ENCODE results near the gene CHRNA7.
"Not testable (repeated sequence)": the region's sequence is repeated elsewhere in the genome, so short reads cannot be mapped to it uniquely, and the experiment has no call there.

The CHRNA7 gene

DNA sequence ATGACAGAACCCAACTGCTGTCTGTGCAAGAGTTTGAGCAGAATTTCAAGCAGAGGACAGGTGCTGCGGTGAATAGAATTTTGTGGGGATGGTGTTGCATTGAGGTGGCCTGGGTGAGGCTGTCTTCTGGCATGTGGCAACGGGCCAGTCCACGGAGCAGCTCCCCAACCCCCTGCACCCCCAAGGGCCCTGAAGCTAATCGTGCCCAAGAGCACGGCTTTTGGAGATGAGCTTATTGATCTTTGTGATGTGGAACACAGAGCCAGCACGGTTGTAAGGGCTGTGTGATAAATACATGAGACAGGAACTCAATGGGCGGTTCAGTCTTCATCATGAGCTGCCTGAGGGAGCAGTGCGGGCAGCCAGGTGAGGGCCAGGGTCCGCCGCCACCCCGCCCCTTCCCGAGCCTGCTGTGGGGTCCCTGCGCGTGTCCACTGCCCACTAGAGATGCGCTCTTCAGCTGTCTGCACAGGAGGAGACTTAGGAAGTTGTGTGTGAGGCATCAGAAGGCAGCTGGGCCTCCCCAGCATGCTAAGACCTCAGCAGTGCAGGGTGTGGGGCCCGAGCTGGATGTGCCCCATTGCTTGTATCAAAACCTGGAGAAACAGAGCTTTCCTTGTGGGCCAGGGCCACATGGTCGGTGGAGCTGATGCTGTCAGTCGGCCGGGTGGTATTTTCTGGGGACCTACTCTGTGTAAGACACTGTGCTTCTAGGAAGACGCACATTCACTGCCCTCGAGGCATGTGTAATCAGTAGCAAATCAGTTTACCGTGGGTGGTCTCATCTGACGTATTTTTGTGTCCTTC lies 90.5 kb downstream of the CHRNA7 start:
- no peak for DNase-seq

GRCh38 chr15:32121384-32121695 lies 91.0 kb downstream of the CHRNA7 start:
- no peak for DNase-seq

DNA sequence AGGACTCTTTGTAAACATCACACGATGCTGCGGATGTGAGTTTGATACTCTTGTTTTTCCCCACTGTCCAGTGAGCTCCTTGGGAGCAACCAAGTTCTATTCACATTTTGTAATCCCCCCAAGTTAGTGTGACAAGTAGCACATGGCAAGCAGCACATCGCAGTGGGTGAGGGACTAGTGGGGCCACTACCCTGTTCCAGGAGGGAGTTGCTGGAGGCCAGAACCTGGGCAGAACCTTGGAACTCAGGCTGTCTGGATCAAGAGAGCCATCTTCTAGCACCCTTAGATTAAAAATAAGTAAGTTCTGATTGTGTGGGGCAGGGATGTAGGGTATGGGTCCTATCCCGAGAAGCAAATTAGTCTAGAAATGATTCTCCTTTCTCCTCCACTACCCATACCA lies 91.7 kb downstream of the CHRNA7 start:
- DNase-seq, result no peak

DNA sequence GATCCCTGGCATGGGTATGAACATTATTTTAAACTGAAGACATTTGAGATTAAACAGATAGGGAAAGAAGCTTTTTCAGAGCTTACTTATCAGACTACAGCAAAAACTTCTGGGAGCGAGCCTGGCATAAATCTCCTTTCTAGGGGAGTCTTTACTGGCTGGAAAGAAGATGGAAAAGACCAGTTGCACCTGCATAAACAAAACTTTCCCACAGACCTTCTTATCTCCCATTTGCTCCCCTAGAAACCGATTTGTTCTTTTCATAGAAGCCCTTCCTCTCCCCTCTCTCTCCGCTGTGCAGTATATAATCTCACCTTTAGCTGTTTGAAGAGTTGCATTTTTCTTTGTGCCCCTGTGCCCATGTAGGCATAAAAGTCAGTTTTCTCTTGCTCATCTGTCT lies 93.2 kb downstream of the CHRNA7 start:
- no peak for DNase-seq

- DNase-seq, result no peak
These were observed 94.4 kb downstream of the CHRNA7 start for GRCh38 chr15:32124726-32125125.

DNA sequence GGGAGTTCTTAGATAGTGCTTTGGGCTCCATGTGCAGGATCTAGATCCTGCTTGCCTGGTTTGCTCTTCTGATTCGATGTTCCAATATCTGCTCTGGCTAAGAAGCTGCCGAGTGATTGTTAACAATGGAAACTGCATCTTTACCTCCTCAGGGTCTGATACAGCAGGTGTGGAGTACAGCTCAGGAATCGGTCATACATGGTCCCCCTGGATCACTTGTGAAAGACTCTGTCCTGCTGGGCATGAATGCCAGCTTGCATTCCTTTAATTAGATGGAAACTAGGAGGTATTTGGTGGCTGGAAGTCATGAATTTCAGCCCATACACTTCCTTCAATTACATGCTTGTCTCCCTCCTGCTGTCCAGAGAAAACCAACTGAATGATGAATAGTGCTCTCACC lies 95.3 kb downstream of the CHRNA7 start:
- no peak for DNase-seq

GRCh38 chr15:32129815-32130214 lies 99.5 kb downstream of the CHRNA7 start:
- DNase-seq, result no peak

GRCh38 chr15:32130823-32131222 lies 100.5 kb downstream of the CHRNA7 start:
- no peak for DNase-seq

DNA sequence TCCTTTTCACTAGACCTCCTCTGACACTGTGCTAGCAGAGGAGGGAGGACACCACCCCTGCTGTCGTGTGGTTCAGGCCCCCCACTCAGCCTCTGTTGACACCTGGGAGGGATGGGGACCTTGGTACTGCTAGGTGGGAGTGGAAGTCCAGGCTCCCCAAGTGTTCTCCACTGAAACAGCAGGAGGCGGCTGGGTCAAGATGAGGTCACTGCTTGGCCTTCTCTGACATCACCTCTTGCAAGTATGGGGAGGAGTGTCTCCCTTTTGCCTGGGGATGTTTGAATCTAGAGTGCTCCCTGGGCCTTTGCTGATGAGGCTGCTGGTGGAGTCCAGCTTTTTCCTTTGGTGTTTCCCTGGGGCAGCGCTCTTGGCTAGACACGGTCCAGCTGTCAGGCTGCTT lies 101.5 kb downstream of the CHRNA7 start:
- no peak for DNase-seq

DNA sequence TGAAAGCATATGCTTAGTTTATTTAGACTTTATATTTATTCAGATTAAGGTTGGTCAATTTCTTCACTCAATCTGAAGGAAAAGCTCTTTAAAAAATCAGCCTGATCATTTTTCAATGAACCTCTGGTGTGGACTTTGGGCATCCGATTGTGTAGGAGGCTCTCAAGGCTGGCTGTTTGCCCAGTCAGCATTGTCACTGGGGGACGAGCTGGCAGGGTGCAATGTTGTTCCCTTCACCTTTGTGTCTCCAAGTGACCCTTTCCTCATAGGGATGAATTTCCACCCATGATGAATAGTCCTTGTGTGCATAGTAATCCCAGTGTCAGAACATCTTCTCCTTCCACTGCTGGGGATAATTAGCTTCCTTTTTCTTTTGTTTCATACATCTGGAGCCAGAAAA lies 102.5 kb downstream of the CHRNA7 start:
- no peak for DNase-seq

DNA sequence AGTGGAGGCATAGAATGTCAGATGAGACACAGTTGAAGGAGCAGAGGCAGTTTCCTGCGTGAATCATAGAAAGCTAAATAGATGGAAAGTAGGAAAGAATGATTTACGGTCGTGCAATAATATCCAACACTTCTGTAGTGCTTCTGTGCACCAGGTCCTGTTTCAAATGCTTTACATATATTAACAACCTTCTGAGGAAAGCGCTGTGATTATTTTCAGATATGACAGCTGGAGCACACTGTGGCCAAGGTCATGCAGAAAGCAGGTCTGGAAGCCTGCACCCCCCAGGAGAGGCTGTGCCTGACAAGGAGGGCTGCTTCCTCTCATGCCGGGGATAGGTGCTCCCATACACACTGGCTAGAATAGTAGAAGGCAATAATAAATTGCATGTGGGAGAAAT lies 104.5 kb downstream of the CHRNA7 start:
- no peak for DNase-seq

DNA sequence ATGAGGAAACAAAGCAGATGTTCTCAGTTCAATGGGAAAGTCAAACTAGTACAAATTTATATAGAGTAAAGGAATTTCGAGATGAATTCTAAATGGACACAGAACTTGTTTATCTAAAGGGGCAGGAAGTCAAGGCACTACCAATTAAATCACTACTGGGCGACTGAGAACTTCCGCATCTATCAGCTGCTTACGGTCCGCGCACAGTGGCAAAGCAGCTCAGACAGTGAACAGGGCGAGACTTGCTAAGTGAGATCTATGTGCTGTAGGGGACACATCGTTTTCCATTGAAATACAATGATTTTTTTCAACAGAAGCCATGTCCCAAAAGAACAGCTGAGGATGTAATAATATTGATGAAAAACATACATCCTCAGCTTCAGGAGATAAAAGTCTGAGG lies 105.0 kb downstream of the CHRNA7 start:
- DNase-seq, result no peak

GRCh38 chr15:32145512-32145911 lies 115.2 kb downstream of the CHRNA7 start:
- not testable (repeated sequence) for DNase-seq

DNA sequence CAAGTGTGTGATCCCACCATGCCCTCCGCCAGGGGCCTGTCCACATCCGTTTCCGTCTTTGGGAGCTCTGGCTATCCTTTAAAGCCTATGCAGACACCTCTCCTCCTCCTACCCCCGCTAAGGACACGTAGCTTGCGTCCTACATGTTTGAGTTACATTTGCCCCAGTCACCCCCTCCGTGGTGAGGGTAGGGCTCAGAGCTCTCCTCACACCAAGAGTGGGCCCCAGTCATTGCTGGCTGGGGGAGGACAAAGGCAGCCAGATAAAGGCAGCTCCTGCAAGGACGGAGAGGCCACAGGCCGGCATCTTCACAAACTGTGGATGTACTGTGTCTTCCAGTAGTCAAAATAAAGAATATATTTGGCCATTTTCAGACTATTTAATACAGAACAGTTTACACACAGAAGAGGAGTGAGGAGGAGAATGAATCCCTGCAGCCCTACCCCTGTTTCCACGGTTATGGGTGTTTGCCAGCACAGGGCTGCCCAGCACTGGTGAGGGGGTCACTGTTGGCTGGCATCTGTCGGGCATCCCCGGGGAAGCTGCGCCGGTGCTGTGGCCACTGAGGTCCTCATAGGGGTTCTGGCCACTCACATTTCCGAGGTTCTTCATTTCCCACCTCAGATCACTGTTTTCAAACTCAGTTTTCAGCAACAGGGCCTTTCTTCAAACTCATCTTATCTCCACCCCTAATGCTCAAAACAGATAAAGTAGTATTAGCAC lies 118.7 kb downstream of the CHRNA7 start:
- no peak for DNase-seq

- no peak for DNase-seq
These were observed 122.3 kb downstream of the CHRNA7 start for GRCh38 chr15:32152574-32152973.

- DNase-seq, result not testable (repeated sequence)
These were observed 123.7 kb downstream of the CHRNA7 start for GRCh38 chr15:32153868-32154623.

DNA sequence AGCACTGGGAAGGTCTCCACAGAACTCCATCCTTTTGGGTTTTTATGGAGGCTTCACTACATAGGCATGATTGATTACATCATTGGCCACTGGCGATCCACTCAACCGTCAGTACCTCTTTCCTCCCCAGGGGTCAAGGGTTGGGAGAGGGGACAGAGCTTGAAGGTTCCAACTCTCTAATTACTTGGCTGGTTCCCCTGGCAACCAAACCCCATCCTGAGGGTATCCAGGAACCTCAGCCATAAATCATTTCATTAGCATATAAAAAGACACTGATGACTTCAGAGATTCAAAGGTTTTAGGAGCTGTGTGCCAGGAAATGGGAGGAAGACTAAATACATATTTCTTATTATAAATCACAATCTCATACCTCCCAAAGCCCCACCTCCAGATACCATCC lies 131.8 kb downstream of the CHRNA7 start:
- DNase-seq, result not testable (repeated sequence)

DNA sequence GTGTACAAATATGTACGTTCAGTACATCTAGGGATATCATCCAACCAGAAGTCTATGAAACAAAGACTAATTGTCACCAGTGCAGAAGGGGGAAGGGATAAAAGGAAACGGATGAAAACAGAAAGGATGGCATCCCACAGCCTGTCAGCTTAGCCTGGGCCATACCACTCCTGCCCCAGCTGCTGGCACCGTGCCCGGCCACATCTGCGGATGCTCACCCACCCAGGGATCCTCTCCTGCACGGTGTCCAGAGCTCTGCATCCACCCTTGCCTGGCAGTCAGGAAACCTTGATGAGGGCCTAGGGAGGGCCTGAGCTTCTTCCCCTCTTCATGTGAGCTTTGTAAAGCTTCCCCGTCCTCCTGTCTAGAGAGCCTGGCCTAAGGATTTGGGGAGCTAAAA lies 133.8 kb downstream of the CHRNA7 start:
- not testable (repeated sequence) for DNase-seq

- DNase-seq, result not testable (repeated sequence)
These were observed 134.4 kb downstream of the CHRNA7 start for GRCh38 chr15:32164747-32165146.

DNA sequence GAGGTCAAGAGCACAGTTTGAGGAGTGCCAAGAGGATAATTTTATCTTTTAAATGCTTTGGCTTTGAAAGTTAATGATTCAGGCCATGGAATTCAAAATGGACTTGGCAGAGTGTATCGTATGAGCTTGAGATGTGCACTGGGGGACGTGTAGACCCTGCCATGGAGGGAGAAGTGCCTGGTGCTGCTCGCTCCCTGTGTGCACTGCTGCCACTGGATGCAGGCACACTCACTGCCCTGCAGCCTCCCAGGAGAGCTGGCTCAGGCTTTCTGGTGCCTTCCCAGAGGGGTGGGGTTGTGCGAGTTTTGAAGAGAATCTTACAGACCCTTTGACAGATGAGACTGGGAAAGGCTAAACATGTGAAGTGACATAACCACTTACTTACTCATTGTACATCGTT lies 135.5 kb downstream of the CHRNA7 start:
- DNase-seq, result not testable (repeated sequence)

DNA sequence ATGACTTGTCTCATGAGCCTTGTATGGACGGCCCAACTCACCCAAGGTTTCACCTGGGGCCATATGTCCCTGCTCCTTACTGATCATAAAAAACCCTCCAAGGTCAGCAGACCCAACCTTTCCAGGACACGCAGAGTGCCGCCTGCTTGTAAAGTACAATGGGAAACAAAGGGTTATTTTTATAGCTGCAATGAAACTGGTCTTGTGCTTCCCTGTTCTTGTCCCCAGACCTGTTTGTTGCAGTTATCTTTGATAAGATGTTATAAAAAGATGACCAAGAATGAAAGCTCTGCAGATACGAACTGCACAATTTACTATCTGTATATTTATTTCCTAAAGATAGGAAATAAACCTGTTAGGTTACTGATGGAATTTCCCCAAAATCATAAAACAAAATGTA lies 136.0 kb downstream of the CHRNA7 start:
- not testable (repeated sequence) for DNase-seq

DNA sequence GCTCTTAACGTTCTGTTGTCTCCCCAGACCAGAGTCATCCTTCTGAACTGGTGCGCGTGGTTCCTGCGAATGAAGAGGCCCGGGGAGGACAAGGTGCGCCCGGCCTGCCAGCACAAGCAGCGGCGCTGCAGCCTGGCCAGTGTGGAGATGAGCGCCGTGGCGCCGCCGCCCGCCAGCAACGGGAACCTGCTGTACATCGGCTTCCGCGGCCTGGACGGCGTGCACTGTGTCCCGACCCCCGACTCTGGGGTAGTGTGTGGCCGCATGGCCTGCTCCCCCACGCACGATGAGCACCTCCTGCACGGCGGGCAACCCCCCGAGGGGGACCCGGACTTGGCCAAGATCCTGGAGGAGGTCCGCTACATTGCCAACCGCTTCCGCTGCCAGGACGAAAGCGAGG lies 137.6 kb downstream of the CHRNA7 start:
- DNase-seq, result not testable (repeated sequence)

DNA sequence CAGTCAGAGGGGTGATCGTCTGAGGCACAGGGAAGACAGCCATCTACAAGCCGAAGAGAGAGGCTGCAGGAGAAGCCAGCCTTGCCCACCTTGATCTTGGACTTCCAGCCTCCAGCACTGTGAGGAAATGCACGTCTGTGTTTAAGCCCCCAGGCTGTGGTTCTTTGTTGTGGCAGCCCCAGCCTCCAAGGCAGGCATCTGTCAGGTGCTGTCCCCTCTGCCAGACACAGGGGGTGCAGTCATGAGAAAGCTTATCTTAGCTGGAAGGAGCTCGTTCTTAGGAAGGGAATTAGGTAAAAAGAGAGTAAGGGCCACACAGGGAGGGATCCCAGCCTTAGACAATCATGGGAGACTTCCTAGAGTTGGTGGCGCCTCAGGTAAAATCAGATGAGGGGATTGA lies 150.3 kb downstream of the CHRNA7 start:
- not testable (repeated sequence) for DNase-seq

DNA sequence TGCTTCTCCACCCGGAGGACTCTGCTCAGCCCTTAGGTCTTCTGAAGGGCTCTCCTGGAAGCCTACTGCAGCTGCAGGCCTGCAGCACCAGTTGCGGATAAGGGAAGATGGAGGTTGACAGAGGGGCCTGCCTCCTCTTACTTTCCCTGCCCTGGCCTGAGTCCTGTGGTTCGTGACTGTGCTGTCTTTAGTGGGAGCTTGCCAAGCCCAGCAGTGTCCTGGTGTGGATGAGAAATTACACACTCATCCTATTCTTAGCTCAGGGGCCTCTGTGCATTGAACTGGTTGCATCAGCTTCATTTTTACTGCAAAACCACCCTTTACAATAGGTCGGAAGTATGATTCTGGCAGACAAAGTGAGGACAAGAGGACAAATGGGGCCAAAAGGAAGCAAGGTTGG lies 163.5 kb downstream of the CHRNA7 start:
- not testable (repeated sequence) for DNase-seq

Measured in activated CD4-positive, alpha-beta T cell treated with anti-CD3 and anti-CD28 coated beads for 1 hour (primary cell).